Stimulated activated memory B cell treated with anti-CD40 and anti-IgM and Interleukin-4, amounts not matched to agents 10 μg/mL and 1 μg/mL and 100 μg/mL, for 72 hours (primary cell): Measurements from ENCODE around the gene BRAT1.

Experiments
- ATAC-seq: fragments of 150-1000 bp; cut with Tn5 transposase; 2 replicates; pipeline ENCODE4 v1.10.0; 2021
- H3K27ac Mint-ChIP-seq: one replicate; pipeline ENCODE4 v1.8.0; 2022; ENCODE audit warnings: mild to moderate bottlenecking, mixed read lengths
- H3K27me3 Mint-ChIP-seq: one replicate; pipeline ENCODE4 v1.8.0; 2022; ENCODE audit warnings: mixed read lengths
- H3K36me3 Mint-ChIP-seq: one replicate; pipeline ENCODE4 v1.8.0; 2022; ENCODE audit warnings: mixed read lengths
- H3K4me1 Mint-ChIP-seq: one replicate; pipeline ENCODE4 v1.8.0; 2022; ENCODE audit warnings: mixed read lengths
- H3K4me3 Mint-ChIP-seq: one replicate; pipeline ENCODE4 v1.8.0; 2022; ENCODE audit warnings: mild to moderate bottlenecking, moderate library complexity, mixed read lengths
- H3K9me3 Mint-ChIP-seq: one replicate; pipeline ENCODE4 v1.8.0; 2022; ENCODE audit warnings: mixed read lengths

BRAT1 gene

DNA sequence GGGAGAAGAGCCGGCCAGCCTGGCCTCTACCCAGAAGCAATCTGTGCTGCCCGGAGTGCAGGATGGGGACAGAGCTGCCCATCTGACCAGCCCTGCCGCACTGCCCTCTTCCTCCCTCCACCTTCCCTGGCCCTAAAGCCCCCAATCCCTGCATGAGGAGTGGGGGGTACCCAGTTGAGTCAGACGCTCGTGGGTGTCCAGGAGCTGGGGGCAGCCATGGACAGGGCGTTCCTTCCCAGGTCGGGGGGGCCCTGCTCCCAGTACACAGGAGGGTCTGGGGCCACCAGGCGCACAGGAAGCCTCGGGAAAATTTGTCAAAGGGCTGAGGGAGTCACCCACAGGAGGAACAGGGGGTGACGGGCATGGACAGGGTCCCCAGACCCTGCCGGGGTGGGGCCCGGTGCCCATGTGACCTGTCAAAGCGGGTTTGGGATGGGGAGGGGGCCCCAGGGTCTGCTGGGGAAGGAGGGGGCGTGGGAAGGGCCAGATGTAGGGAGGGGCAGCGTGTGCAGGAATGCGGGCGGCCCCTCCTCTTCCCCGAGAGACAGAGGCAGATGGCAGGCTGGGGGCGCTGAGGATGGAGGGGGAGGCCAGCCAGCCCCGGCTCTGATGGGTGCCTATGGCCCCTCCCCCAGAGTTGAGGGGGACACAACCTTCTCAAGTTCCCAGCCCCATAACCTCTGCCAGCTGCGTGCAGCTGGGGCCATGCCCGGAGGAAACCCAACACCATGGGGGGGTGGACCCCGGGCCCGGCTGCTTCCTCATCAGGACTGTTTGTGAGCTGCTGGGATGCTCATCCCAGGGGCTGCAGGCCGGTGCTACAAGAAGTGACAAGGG is 57.6 kb downstream of the BRAT1 start:
- Mint-ChIP-seq H3K27me3 (peaks cover 26% of the 10 kb centered on the region), H3K27ac (no peak overlapping the region), H3K4me3 (no peak overlapping the region), H3K4me1 (peaks cover 34% of the 10 kb centered on the region), H3K36me3 (no peaks in the 10 kb centered on the region), H3K9me3 (no peaks in the 10 kb centered on the region)
- no peak for ATAC-seq

- H3K27ac Mint-ChIP-seq = no peak overlapping the region
- ATAC-seq = no peak
- no peak overlapping the region for H3K4me3 Mint-ChIP-seq
- peaks cover 31% of the 10 kb centered on the region for H3K4me1 Mint-ChIP-seq
- no peaks in the 10 kb centered on the region for H3K36me3 Mint-ChIP-seq
- H3K27me3 Mint-ChIP-seq = peaks cover 33% of the 10 kb centered on the region
- peaks cover 2% of the 10 kb centered on the region for H3K9me3 Mint-ChIP-seq
Observed at GRCh38 chr7:2497065-2497464, 58.3 kb downstream of the BRAT1 start.

- H3K9me3 Mint-ChIP-seq = peaks cover 9% of the 10 kb centered on the region
- no peaks in the 10 kb centered on the region for H3K36me3 Mint-ChIP-seq
- no peak for ATAC-seq
- no peak overlapping the region for H3K4me3 Mint-ChIP-seq
- H3K27me3 Mint-ChIP-seq = peaks cover 40% of the 10 kb centered on the region
- peaks cover 31% of the 10 kb centered on the region for H3K4me1 Mint-ChIP-seq
- no peak overlapping the region for H3K27ac Mint-ChIP-seq
Observed at GRCh38 chr7:2496375-2496774, 58.9 kb downstream of the BRAT1 start.

DNA sequence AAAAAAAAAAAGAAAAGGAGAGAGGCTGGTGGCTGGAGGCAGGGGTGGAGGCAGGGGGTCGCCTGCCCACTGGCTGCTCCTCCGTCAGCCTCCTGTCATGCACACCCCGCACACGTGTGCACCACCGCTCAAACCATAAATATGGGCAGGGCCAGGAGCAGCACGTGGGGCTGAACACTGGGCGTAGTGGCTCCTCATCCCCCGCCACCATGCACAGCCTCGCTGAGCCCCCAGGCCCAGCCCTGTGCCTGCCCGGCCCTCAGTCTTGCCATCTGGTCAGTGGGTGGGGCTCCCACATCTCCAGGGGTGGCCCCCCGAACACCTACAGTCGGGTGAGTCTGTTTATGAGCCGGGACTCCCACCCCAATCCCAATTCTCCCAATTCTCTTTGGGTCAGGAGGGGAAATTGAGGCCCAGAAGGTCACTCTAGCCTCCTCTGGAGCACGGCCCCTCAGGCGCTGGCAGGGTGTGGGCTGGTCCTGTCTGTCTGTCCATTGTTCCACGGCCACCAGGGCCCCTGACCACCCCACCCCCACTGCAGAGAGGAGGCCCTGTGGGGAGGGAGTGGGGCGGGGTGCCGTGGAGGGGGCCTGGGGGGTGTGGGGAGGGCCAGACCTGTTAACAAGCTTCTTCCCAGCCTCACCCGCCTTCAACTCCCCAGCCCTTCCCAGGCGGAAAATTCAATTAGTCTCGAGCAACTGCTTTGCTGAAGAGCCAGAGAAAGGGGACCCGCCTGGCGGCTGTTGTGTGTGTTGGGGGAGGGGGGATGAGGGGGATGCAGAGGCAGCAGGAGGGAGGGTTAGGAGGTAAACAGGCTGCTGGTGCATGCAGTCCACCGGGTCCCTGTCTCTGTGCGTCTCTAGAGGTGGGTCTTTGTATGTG is 59.7 kb downstream of the BRAT1 start:
- Mint-ChIP-seq H3K36me3 (no peaks in the 10 kb centered on the region), H3K4me3 (no peak overlapping the region), H3K9me3 (peaks cover 15% of the 10 kb centered on the region), H3K27ac (no peak overlapping the region), H3K4me1 (peaks cover 25% of the 10 kb centered on the region), H3K27me3 (peaks cover 45% of the 10 kb centered on the region)
- no peak for ATAC-seq

GRCh38 chr7:2494191-2495130 is 60.9 kb downstream of the BRAT1 start:
- ATAC-seq = peak; percentile 37
- H3K4me3 Mint-ChIP-seq = no peak overlapping the region
- H3K27ac Mint-ChIP-seq = no peak overlapping the region
- peaks cover 20% of the 10 kb centered on the region for H3K4me1 Mint-ChIP-seq
- H3K27me3 Mint-ChIP-seq = peaks cover 46% of the 10 kb centered on the region
- no peaks in the 10 kb centered on the region for H3K36me3 Mint-ChIP-seq
- H3K9me3 Mint-ChIP-seq = peaks cover 15% of the 10 kb centered on the region

- ATAC-seq = no peak
- Mint-ChIP-seq H3K27me3 (peaks cover 56% of the 10 kb centered on the region), H3K4me1 (peaks cover 28% of the 10 kb centered on the region), H3K27ac (no peak overlapping the region), H3K9me3 (peaks cover 15% of the 10 kb centered on the region), H3K36me3 (no peaks in the 10 kb centered on the region), H3K4me3 (no peak overlapping the region)
Observed at GRCh38 chr7:2493205-2494164, 61.8 kb downstream of the BRAT1 start.

DNA sequence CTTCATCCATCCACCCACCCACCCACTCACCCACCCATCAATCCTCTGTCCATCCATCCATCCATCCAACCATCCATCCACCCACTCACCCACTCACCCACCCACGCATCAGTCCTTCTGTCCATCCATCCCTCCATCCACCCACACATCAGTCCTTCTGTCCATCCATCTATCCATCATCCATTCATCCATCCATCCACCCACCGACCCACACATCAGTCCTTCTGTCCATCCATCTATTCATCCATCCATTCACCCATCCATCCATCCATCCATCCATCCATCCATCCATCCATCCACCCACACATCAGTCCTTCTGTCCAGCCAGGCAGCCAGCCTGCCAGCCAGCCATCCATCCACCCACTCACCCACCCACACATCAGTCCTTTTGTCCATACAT is 63.3 kb downstream of the BRAT1 start:
- peaks cover 70% of the 10 kb centered on the region for H3K27me3 Mint-ChIP-seq
- H3K27ac Mint-ChIP-seq = no peak overlapping the region
- ATAC-seq = no peak
- peaks cover 24% of the 10 kb centered on the region for H3K4me1 Mint-ChIP-seq
- H3K4me3 Mint-ChIP-seq = no peak overlapping the region
- peaks cover 15% of the 10 kb centered on the region for H3K9me3 Mint-ChIP-seq
- H3K36me3 Mint-ChIP-seq = no peaks in the 10 kb centered on the region

GRCh38 chr7:2490181-2490651 is 65.1 kb downstream of the BRAT1 start:
- H3K36me3 Mint-ChIP-seq = no peaks in the 10 kb centered on the region
- H3K4me3 Mint-ChIP-seq = no peak overlapping the region
- ATAC-seq = no peak
- peaks cover 15% of the 10 kb centered on the region for H3K9me3 Mint-ChIP-seq
- peaks cover 61% of the 10 kb centered on the region for H3K27me3 Mint-ChIP-seq
- peaks cover 20% of the 10 kb centered on the region for H3K4me1 Mint-ChIP-seq
- no peak overlapping the region for H3K27ac Mint-ChIP-seq

- peak overlapping the region; percentile 57 for H3K27ac Mint-ChIP-seq
- peaks cover 15% of the 10 kb centered on the region for H3K9me3 Mint-ChIP-seq
- no peak for ATAC-seq
- peaks cover 59% of the 10 kb centered on the region for H3K27me3 Mint-ChIP-seq
- no peak overlapping the region for H3K4me3 Mint-ChIP-seq
- no peaks in the 10 kb centered on the region for H3K36me3 Mint-ChIP-seq
- peaks cover 14% of the 10 kb centered on the region for H3K4me1 Mint-ChIP-seq
Observed at GRCh38 chr7:2488681-2489080, 66.6 kb downstream of the BRAT1 start.

DNA sequence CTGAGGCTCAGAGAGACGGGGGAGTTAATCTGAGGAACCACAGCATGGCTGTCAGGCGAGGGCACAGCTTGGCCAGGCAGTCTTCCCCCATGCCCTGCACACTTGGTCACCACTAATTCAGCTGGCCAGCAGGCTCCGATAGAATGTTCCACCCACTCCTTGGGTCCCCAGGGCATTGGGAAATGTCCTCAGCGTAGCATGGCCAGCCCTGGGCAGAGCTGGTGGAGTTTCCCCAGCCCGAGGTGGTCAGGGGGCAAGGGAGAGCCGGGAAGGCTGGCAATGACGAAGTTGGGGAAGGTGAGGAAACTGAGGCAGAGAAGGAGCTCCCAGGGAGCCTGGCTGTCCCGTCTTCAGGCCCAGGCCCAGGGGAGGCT is 67.1 kb downstream of the BRAT1 start:
- no peak for ATAC-seq
- Mint-ChIP-seq H3K4me1 (peaks cover 9% of the 10 kb centered on the region), H3K27me3 (peaks cover 54% of the 10 kb centered on the region), H3K36me3 (no peaks in the 10 kb centered on the region), H3K9me3 (peaks cover 15% of the 10 kb centered on the region), H3K4me3 (no peak overlapping the region), H3K27ac (peak overlapping the region; percentile 57)
